ENCODE data around the gene KCNQ1. TPM values are rescaled to one million over a fixed set of nuclear protein-coding genes. Genes with fewer than 3 reads are reported as not detected.

Gene KCNQ1
- total and polyA plus RNA-seq, 2 donors (not counting 1 experiment from before 2014, with no cell fraction given), result 21.5 to 28.8 TPM

- Mint-ChIP-seq H3K9me3 (ENCODE audit: insufficient read depth) (no peaks in the 10 kb centered on the region), H3K27ac (no peak overlapping the region)
- intact Hi-C loops (cut with micrococcal nuclease), result no loop called here
Measured at GRCh38 chr11:2449548-2450320, 4.9 kb downstream of the KCNQ1 start.

More at GRCh38 chr11:2449548-2450320, 4.9 kb downstream of the KCNQ1 start:
- no peak overlapping the region for H3K27ac ChIP-seq (ENCODE audit: low read length in 2 of 2)
- WGBS (ENCODE audit: insufficient coverage), result 92% methylated on average over 26 of the region's 26 CpGs
- H3K4me2 ChIP-seq (replicated peaks; ENCODE audit: low read depth, low read length, poor library complexity, severe bottlenecking), result no peak overlapping the region
- Mint-ChIP-seq H3K27me3 (no peaks in the 10 kb centered on the region), H3K4me1 (peaks cover 24% of the 10 kb centered on the region), H3K4me3 (no peak overlapping the region)
- H3K4me3 ChIP-seq (ENCODE audit: control extremely low read depth in 1 of 5, extremely low read depth in 1 of 5, insufficient read depth in 1 of 5, low read depth in 2 of 5, low read length in 4 of 5), result no peak overlapping the region
- no peaks in the 10 kb centered on the region for H3K36me3 ChIP-seq (replicated peaks in 1 of 2; ENCODE audit: control extremely low read depth in 1 of 2, control insufficient read depth in 1 of 2, extremely low read depth in 1 of 2, insufficient read depth in 2 of 2, low read length in 1 of 2)
- peaks cover 73% of the 10 kb centered on the region for H3K79me2 ChIP-seq (ENCODE audit: control insufficient read depth, insufficient read depth, low read length)
- H4K20me1 ChIP-seq (ENCODE audit: control insufficient read depth, insufficient read depth, low read length, poor library complexity, severe bottlenecking), result peaks cover 63% of the 10 kb centered on the region
- ChIA-PET CTCF (interaction anchor here (1.2 kb wide), 2 partner anchors 77 to 440 kb away, joined by 3 read pairs; no protein-coding TSS in a partner anchor), POLR2A (no interaction called here)
- H3K4me1 ChIP-seq (ENCODE audit: control insufficient read depth in 2 of 2, insufficient read depth in 2 of 2, low read length in 2 of 2), result peaks cover 29 to 41% of the 10 kb centered on the region in 2 donors
- TF ChIP-seq EZH2 (IDR thresholded peaks at IDR 0.05; ENCODE audit: borderline replicate concordance, insufficient read depth, low read depth, low read length, poor library complexity, severe bottlenecking), result no peak
- no peak for TF ChIP-seq CTCF (IDR thresholded peaks at IDR 0.05)
- DNase-seq, result no peak
- peaks cover 0 to 6% (median 3%) of the 10 kb centered on the region in 3 donors for H3K9me3 ChIP-seq (ENCODE audit: control extremely low read depth in 1 of 3, control insufficient read depth in 2 of 3, insufficient read depth in 1 of 3, low read length in 2 of 3)
- ATAC-seq (ENCODE audit: low read depth), result no peak
- H2AFZ ChIP-seq (ENCODE audit: insufficient read depth, low read depth, low read length, poor library complexity, severe bottlenecking), result no peak overlapping the region
- peaks cover 0 to 6% (median 0%) of the 10 kb centered on the region in 4 experiments for H3K27me3 ChIP-seq (replicated peaks in 1 of 4; ENCODE audit: control extremely low read depth in 1 of 4, control insufficient read depth in 3 of 4, insufficient read depth in 4 of 4, low read length in 3 of 4)
- no peak overlapping the region for H3K9ac ChIP-seq (ENCODE audit: low read length)

Measured in B cell (primary cell).